ENCODE measurements around the gene DUSP22. TPM values are rescaled to one million over a fixed set of nuclear protein-coding genes. Genes with fewer than 3 reads are reported as not detected.

Gene DUSP22
- total RNA-seq, 1 experiment from 2014 or later, result 34.8 TPM

- ChIA-PET CTCF (no interaction called here), POLR2A (interaction anchor here (0.6 kb wide), 1 partner anchor 79 kb away, joined by 3 read pairs; no protein-coding TSS in a partner anchor)
- DNase-seq (ENCODE audit: low read depth, low spot score) (no peak), ATAC-seq (no peak)
- Histone ChIP-seq H3K27me3 (ENCODE audit: control insufficient read depth, insufficient read depth, low read length) (no peaks in the 10 kb centered on the region), H3K4me1 (ENCODE audit: control insufficient read depth, insufficient read depth, low read length) (no peaks in the 10 kb centered on the region), H3K27ac (ENCODE audit: low read length) (no peak overlapping the region), H3K9me3 (ENCODE audit: control insufficient read depth, insufficient read depth, low read depth, low read length) (no peaks in the 10 kb centered on the region), H3K4me3 (ENCODE audit: low read depth in 2 of 2, low read length in 2 of 2) (no peak overlapping the region), H3K36me3 (ENCODE audit: control insufficient read depth, insufficient read depth, low read length) (no peaks in the 10 kb centered on the region)
- intact Hi-C loops (cut with micrococcal nuclease; ENCODE audit: unreplicated experiment) (no loop called here), in situ Hi-C loops (cut with HindIII; ENCODE audit: low pct_unique_long_range_greater_than_20kb, low sequenced_read_pairs) (no loop called here)
- TF ChIP-seq SIN3A (IDR thresholded peaks at IDR 0.05; ENCODE audit: borderline replicate concordance, insufficient read depth, low read depth, low read length) (no peak), POLR2AphosphoS5 (IDR thresholded peaks at IDR 0.05; ENCODE audit: low read depth, low read length) (no peak), TCF7L2 (IDR thresholded peaks at IDR 0.05; ENCODE audit: low read depth, low read length) (no peak)
- TF ChIP-seq, protein P1, sequence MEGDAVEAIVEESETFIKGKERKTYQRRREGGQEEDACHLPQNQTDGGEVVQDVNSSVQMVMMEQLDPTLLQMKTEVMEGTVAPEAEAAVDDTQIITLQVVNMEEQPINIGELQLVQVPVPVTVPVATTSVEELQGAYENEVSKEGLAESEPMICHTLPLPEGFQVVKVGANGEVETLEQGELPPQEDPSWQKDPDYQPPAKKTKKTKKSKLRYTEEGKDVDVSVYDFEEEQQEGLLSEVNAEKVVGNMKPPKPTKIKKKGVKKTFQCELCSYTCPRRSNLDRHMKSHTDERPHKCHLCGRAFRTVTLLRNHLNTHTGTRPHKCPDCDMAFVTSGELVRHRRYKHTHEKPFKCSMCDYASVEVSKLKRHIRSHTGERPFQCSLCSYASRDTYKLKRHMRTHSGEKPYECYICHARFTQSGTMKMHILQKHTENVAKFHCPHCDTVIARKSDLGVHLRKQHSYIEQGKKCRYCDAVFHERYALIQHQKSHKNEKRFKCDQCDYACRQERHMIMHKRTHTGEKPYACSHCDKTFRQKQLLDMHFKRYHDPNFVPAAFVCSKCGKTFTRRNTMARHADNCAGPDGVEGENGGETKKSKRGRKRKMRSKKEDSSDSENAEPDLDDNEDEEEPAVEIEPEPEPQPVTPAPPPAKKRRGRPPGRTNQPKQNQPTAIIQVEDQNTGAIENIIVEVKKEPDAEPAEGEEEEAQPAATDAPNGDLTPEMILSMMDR (IDR thresholded peaks at IDR 0.05), result no peak
- TF ChIP-seq, protein P2, sequence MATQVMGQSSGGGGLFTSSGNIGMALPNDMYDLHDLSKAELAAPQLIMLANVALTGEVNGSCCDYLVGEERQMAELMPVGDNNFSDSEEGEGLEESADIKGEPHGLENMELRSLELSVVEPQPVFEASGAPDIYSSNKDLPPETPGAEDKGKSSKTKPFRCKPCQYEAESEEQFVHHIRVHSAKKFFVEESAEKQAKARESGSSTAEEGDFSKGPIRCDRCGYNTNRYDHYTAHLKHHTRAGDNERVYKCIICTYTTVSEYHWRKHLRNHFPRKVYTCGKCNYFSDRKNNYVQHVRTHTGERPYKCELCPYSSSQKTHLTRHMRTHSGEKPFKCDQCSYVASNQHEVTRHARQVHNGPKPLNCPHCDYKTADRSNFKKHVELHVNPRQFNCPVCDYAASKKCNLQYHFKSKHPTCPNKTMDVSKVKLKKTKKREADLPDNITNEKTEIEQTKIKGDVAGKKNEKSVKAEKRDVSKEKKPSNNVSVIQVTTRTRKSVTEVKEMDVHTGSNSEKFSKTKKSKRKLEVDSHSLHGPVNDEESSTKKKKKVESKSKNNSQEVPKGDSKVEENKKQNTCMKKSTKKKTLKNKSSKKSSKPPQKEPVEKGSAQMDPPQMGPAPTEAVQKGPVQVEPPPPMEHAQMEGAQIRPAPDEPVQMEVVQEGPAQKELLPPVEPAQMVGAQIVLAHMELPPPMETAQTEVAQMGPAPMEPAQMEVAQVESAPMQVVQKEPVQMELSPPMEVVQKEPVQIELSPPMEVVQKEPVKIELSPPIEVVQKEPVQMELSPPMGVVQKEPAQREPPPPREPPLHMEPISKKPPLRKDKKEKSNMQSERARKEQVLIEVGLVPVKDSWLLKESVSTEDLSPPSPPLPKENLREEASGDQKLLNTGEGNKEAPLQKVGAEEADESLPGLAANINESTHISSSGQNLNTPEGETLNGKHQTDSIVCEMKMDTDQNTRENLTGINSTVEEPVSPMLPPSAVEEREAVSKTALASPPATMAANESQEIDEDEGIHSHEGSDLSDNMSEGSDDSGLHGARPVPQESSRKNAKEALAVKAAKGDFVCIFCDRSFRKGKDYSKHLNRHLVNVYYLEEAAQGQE (IDR thresholded peaks at IDR 0.05; ENCODE audit: insufficient read depth in 1 of 2, low read depth in 2 of 2, low read length in 1 of 2), result no peak
- BruUV-seq (replicated peaks), result no TSS peak
Observed at GRCh38 chr6:337805-338368, 45.6 kb downstream of the DUSP22 start.

DNA sequence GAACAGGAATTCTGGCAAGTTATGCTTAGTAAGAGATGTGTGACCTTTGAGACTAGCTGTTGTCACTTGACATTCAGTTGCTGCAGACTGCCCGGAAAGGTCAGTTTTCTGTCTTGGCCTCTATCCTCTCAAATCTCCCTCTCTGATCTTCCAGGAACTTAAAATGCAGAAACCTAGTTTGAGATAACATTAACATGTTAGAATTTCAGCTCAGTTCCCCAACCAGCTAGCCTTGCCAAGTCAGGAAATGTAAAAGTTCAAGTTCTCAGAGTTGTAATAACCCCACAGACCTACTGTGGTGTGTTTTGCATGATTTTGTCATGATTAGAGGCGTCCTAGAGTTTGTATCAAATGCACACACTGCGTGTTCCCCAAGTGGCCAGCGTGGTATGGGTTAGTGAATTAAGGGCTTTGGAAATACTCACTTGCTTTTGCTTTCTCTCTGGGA is 46.6 kb downstream of the DUSP22 start:
- DNase-seq (ENCODE audit: low read depth, low spot score), result no peak
- TF ChIP-seq POLR2AphosphoS5 (IDR thresholded peaks at IDR 0.05; ENCODE audit: low read depth, low read length), result no peak
- TF ChIP-seq, protein P1 (IDR thresholded peaks at IDR 0.05), result no peak
- no peak for TF ChIP-seq SIN3A (IDR thresholded peaks at IDR 0.05; ENCODE audit: borderline replicate concordance, insufficient read depth, low read depth, low read length)
- TF ChIP-seq, protein P2 (IDR thresholded peaks at IDR 0.05; ENCODE audit: insufficient read depth in 1 of 2, low read depth in 2 of 2, low read length in 1 of 2), result no peak
- no peak for TF ChIP-seq TCF7L2 (IDR thresholded peaks at IDR 0.05; ENCODE audit: low read depth, low read length)
- Histone ChIP-seq H3K9me3 (ENCODE audit: control insufficient read depth, insufficient read depth, low read depth, low read length) (no peaks in the 10 kb centered on the region), H3K27ac (ENCODE audit: low read length) (no peak overlapping the region), H3K4me1 (ENCODE audit: control insufficient read depth, insufficient read depth, low read length) (no peaks in the 10 kb centered on the region), H3K4me3 (ENCODE audit: low read depth in 2 of 2, low read length in 2 of 2) (no peak overlapping the region), H3K27me3 (ENCODE audit: control insufficient read depth, insufficient read depth, low read length) (no peaks in the 10 kb centered on the region), H3K36me3 (ENCODE audit: control insufficient read depth, insufficient read depth, low read length) (no peaks in the 10 kb centered on the region)
- ChIA-PET POLR2A (interaction anchor here (0.6 kb wide), 1 partner anchor 80 kb away, joined by 3 read pairs; no protein-coding TSS in a partner anchor), CTCF (no interaction called here)
- BruUV-seq (replicated peaks), result no TSS peak
- in situ Hi-C loops (cut with HindIII; ENCODE audit: low pct_unique_long_range_greater_than_20kb, low sequenced_read_pairs) (no loop called here), intact Hi-C loops (cut with micrococcal nuclease; ENCODE audit: unreplicated experiment) (no loop called here)
- ATAC-seq, result no peak
